HL-60 (cell line): ENCODE data around the gene ASIC3.

ENCODE experiments used
- CTCF ChIP-seq: IDR thresholded peaks from one replicate; pipeline ENCODE4 v1.5.1; 2011; ENCODE audit warnings: low read length, control low read depth, inconsistent platforms; ENCODE audit not compliant: insufficient read depth
- POLR2AphosphoS5 ChIP-seq: IDR thresholded peaks from 2 replicates; pipeline ENCODE4 v1.6.1; 2012; ENCODE audit warnings: low read depth
- SPI1 ChIP-seq: IDR thresholded peaks from 2 replicates; pipeline ENCODE4 v1.6.1; 2012; ENCODE audit warnings: low read depth, mild to moderate bottlenecking, borderline replicate concordance
- TF ChIP-seq, protein P1 (sequence below): IDR thresholded peaks from 2 replicates; pipeline ENCODE4 v1.6.1; 2012; ENCODE audit warnings: low read depth; ENCODE audit not compliant: insufficient replicate concordance

DNA sequence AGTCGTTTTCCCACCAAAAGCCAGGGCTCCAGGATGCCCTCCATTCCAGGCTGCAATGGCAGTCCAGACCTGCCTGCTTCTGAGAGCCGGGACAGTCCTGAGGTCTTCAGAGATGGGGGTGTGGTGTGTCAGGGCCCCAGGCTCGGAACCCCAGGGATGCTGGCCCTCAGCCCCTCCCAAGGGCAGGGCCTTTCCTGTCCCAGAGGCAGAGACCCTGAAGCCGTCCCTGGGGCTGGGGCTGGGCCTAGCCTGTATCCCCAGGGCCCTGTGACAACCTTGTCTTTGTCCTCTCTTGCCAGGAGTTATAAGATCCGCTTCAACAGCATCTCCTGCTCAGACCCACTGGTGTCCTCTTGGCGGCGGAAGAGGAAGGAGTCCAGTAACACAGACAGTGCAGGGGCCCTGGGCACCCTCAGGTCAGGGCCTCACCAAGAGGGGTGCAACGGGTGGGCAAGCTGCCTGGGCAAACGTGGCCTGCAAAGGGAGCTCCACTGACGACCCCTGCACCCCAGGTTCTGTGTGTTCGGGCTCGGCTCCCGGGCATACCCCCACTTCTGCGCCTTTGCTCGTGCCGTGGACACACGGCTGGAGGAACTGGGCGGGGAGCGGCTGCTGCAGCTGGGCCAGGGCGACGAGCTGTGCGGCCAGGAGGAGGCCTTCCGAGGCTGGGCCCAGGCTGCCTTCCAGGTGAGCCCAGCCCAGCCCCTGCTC lies 41.6 kb upstream of the ASIC3 start:
- TF ChIP-seq CTCF = no peak
- TF ChIP-seq POLR2AphosphoS5 = no peak
- TF ChIP-seq, protein P1, sequence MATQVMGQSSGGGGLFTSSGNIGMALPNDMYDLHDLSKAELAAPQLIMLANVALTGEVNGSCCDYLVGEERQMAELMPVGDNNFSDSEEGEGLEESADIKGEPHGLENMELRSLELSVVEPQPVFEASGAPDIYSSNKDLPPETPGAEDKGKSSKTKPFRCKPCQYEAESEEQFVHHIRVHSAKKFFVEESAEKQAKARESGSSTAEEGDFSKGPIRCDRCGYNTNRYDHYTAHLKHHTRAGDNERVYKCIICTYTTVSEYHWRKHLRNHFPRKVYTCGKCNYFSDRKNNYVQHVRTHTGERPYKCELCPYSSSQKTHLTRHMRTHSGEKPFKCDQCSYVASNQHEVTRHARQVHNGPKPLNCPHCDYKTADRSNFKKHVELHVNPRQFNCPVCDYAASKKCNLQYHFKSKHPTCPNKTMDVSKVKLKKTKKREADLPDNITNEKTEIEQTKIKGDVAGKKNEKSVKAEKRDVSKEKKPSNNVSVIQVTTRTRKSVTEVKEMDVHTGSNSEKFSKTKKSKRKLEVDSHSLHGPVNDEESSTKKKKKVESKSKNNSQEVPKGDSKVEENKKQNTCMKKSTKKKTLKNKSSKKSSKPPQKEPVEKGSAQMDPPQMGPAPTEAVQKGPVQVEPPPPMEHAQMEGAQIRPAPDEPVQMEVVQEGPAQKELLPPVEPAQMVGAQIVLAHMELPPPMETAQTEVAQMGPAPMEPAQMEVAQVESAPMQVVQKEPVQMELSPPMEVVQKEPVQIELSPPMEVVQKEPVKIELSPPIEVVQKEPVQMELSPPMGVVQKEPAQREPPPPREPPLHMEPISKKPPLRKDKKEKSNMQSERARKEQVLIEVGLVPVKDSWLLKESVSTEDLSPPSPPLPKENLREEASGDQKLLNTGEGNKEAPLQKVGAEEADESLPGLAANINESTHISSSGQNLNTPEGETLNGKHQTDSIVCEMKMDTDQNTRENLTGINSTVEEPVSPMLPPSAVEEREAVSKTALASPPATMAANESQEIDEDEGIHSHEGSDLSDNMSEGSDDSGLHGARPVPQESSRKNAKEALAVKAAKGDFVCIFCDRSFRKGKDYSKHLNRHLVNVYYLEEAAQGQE = no peak
- no peak for TF ChIP-seq SPI1
